DOHH2 (cell line): ENCODE data around the gene SMARCD2.

Experiments used
- CTCF ChIP-seq: fragments of 200-600 bp; sonication (generic); IDR thresholded peaks from one replicate; pipeline ENCODE4 v1.5.1; 2014; ENCODE audit warnings: antibody characterized with exemption, mild to moderate bottlenecking, low read depth, low read length; ENCODE audit not compliant: poor library complexity, severe bottlenecking
- EZH2phosphoT487 ChIP-seq: fragments of 200-600 bp; sonication (generic); IDR thresholded peaks from 2 replicates; pipeline ENCODE4 v1.6.1; 2017; ENCODE audit warnings: borderline replicate concordance, mild to moderate bottlenecking, antibody characterized with exemption, low read length, moderate library complexity, mixed read lengths

GRCh38 chr17:63853260-63853659 lies 10.8 kb upstream of the SMARCD2 start:
- TF ChIP-seq CTCF = no peak
- no peak for TF ChIP-seq EZH2phosphoT487
